CD4-positive, CD25-positive, alpha-beta regulatory T cell (primary cell): ENCODE results near the gene MAP2K5. TPM values are rescaled to one million over a fixed set of nuclear protein-coding genes. Genes with fewer than 3 reads are reported as not detected.

Source experiments
- ATAC-seq, 2 donors: fragments of 150-1000 bp; cut with Tn5 transposase; one replicate each; pipeline ENCODE4 v1.10.0; 2021; ENCODE audit warnings: low read depth in 2 of 2, moderate number of reproducible peaks in 2 of 2, moderate library complexity in 1 of 2
- DNase-seq, 3 donors: peaks; one replicate each; pipeline versions ENCODE4 v3.0.0 to v3.0.0-alpha.2; 2012 to 2022; ENCODE audit warnings: mixed read lengths in 1 of 3
- H3K27ac ChIP-seq: one replicate; pipeline ENCODE4 v1.7.0; 2013; ENCODE audit warnings: mild to moderate bottlenecking, low read length; ENCODE audit not compliant: insufficient read depth, poor library complexity, severe bottlenecking
- H3K27me3 ChIP-seq: one replicate; pipeline ENCODE4 v1.7.0; 2013; ENCODE audit warnings: low read length; ENCODE audit not compliant: control insufficient read depth, insufficient read depth
- H3K36me3 ChIP-seq: one replicate; pipeline ENCODE4 v1.7.0; 2013; ENCODE audit warnings: mild to moderate bottlenecking, low read length, moderate library complexity; ENCODE audit not compliant: control insufficient read depth, insufficient read depth
- H3K4me1 ChIP-seq: 2 replicates; pipeline ENCODE4 v1.7.0; 2013; ENCODE audit warnings: mild to moderate bottlenecking, low read length; ENCODE audit not compliant: insufficient read depth, control insufficient read depth, poor library complexity, severe bottlenecking
- H3K4me3 ChIP-seq: one replicate; pipeline ENCODE4 v1.7.0; 2013; ENCODE audit warnings: low read depth, mild to moderate bottlenecking, low read length, moderate library complexity
- H3K9me3 ChIP-seq, 2 experiments: 1 replicate in 1 of 2; 2 replicates in 1 of 2; pipeline ENCODE4 v1.7.0; 2013; ENCODE audit warnings: low read length in 2 of 2, mild to moderate bottlenecking in 1 of 2, moderate library complexity in 1 of 2; ENCODE audit not compliant: control insufficient read depth in 2 of 2
- H3K27ac Mint-ChIP-seq, 3 donors: one replicate each; pipeline ENCODE4 v1.8.0; 2020 to 2022; ENCODE audit warnings: mild to moderate bottlenecking in 3 of 3, mixed read lengths in 3 of 3, moderate library complexity in 2 of 3
- H3K27me3 Mint-ChIP-seq: one replicate; pipeline ENCODE4 v1.8.0; 2022; ENCODE audit warnings: mild to moderate bottlenecking, mixed read lengths
- H3K36me3 Mint-ChIP-seq: one replicate; pipeline ENCODE4 v1.8.0; 2020; ENCODE audit warnings: mixed read lengths
- H3K4me1 Mint-ChIP-seq, 4 donors: one replicate each; pipeline ENCODE4 v1.8.0; 2020 to 2022; ENCODE audit warnings: mixed read lengths in 4 of 4, mild to moderate bottlenecking in 1 of 4
- H3K4me3 Mint-ChIP-seq, 4 donors: one replicate each; pipeline ENCODE4 v1.8.0; 2020 to 2022; ENCODE audit warnings: mild to moderate bottlenecking in 4 of 4, mixed read lengths in 4 of 4, moderate library complexity in 3 of 4
- H3K9me3 Mint-ChIP-seq, 7 donors: one replicate each; pipeline ENCODE4 v1.8.0; 2020 to 2022; ENCODE audit warnings: mixed read lengths in 7 of 7, mild to moderate bottlenecking in 3 of 7, moderate library complexity in 2 of 7
- polyA plus RNA-seq, 4 donors: library from polyadenylated mRNA; unstranded; fragments of 300-500 nt; fragmentation: Illumina TruSeq; gene quantifications; one replicate each; pipeline ENCODE4 v1.2.3, GENCODE V29; 2021
- total RNA-seq: library from RNA; stranded (reverse); gene quantifications from one replicate; pipeline ENCODE4 v1.2.3, GENCODE V29; 2022

Gene MAP2K5
- total and polyA plus RNA-seq, 5 donors from 2014 or later = 14.5 to 30.8 (median 17.0) TPM

DNA sequence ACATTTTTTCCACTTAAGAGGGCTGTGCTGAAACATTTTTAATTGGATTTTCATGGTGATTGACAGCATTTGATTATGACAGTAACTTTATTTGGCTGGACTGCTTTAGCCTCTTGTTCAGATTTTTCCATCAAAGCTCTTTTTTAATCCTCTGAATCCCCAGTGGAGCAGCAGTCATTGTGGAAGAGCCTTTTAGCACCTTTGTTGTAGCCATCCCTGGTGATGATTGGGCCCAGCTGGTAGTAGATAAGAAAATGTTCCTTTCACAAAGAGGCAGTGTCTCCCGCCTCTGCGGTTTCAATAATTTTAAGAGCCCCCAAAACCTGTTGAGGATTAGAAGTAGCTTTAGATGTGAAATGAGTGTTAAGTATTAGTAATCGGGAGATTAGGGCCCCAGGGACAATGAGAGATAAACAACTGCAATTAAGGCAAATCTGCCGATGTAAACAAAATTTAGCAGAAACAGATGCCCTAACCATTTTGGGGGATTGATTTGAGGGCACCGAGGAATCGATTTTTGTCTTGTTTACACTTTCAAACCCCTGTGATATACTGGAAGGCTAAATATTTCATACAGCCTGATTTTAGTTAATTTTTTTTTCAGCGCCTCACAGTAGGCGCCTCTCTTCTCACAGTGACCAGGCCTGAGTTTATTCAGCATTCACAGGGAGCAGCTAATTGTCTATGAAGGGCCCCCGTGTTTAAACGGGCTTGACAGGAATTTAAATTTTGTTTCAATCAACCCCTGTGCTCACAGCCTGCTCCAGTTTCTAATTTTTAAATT lies 239.6 kb downstream of the MAP2K5 start:
- Mint-ChIP-seq H3K4me3 (no peak overlapping the region), H3K27me3 (no peaks in the 10 kb centered on the region), H3K4me1 (peaks cover 0 to 22% (median 13%) of the 10 kb centered on the region in 4 donors), H3K27ac (no peak overlapping the region), H3K36me3 (peaks cover 41% of the 10 kb centered on the region), H3K9me3 (no peaks in the 10 kb centered on the region)
- ATAC-seq (no peak), DNase-seq (no peak)
- Histone ChIP-seq H3K27ac (no peak overlapping the region), H3K36me3 (no peaks in the 10 kb centered on the region), H3K4me1 (peaks cover 3% of the 10 kb centered on the region), H3K27me3 (no peaks in the 10 kb centered on the region), H3K4me3 (no peak overlapping the region), H3K9me3 (no peaks in the 10 kb centered on the region)

DNA sequence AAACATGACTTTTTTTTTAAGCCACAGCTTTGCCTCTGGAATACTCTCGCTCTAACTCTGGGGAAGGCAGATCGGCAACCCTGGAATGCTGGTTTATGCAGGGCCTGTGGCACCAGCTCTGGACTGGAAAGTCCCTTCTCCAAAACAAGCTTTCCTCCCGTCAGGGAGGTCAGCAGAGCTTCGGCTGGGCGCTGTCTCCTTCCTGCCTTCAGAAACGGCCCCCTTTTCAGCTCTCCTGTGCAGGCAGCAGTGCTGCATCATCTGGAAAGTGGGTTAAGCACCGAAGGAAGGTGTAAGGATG lies 240.1 kb downstream of the MAP2K5 start:
- Histone ChIP-seq H3K27me3 (no peaks in the 10 kb centered on the region), H3K36me3 (no peaks in the 10 kb centered on the region), H3K9me3 (no peaks in the 10 kb centered on the region), H3K4me3 (no peak overlapping the region), H3K27ac (no peak overlapping the region), H3K4me1 (peaks cover 3% of the 10 kb centered on the region)
- Mint-ChIP-seq H3K36me3 (peaks cover 41% of the 10 kb centered on the region), H3K4me3 (no peak overlapping the region), H3K9me3 (no peaks in the 10 kb centered on the region), H3K27ac (no peak overlapping the region), H3K4me1 (peaks cover 3 to 22% (median 13%) of the 10 kb centered on the region in 4 donors), H3K27me3 (no peaks in the 10 kb centered on the region)
- ATAC-seq = no peak
- no peak for DNase-seq

DNA sequence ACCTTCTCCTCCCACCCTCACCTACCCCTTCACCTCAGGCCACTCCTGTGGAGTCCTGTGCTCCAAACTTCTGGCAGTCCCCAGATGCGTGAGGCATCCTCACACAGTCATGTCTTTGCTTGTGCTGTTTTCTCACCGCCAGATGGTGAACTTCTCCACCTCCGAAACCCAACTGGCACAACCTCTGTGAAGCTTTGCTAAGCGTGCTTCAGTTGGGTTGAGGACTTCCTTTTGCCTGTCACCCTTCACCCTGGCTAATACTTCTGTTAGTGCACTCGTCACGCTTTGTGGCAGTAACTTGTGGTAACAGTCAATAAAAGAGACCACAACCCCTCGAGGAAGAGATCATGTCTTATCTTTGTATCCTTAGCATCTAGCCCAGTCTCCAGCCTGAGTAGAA lies 240.8 kb downstream of the MAP2K5 start:
- H3K27ac Mint-ChIP-seq = peak overlapping the region; percentile 57 to 96 (median 74)
- peak in 2 of 3 donors; percentile 47 to 70 for DNase-seq

DNA sequence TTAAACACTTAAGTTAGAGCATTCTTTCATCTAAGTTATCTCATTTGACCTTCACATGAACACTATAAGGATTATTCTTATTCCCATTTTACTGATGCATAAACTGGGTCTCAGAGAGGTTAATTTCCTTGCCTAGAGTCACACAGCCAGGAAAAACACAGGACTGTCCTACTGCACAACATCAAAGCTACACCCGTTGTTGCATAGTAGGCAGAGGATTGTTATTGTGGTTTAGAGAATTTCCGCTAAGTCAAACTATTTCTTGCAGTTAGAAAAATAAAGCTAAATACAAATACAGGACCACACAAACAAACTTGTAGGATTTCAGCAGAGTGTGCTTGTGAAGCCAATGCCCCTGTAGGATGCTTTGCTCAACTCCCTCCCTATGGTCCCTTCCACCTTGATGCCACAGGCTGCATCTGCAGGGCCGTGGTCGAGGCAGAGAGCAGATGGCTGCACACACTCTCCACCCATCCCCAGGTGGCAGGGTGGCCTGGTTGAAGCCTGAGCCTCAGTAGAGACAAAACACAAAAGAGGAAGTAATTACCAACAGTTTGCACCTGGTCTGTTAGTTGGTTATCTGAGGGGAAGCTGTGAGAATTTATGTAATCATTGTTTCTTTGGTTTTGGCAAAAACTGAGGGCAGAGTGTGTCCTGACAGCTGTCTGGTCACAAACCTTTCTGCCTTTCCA lies 241.7 kb downstream of the MAP2K5 start:
- peak in 1 of 3 donors; percentile 40 for DNase-seq
- H3K4me3 Mint-ChIP-seq = no peak overlapping the region
- ATAC-seq = peak; percentile 37 to 44
- H3K36me3 Mint-ChIP-seq = peaks cover 40% of the 10 kb centered on the region
- H3K4me1 ChIP-seq = peaks cover 3% of the 10 kb centered on the region
- H3K4me3 ChIP-seq = peak overlapping the region; percentile 5
- no peaks in the 10 kb centered on the region for H3K27me3 ChIP-seq
- peaks cover 3 to 22% (median 13%) of the 10 kb centered on the region in 4 donors for H3K4me1 Mint-ChIP-seq
- H3K9me3 Mint-ChIP-seq = peaks cover 0 to 1% (median 0%) of the 10 kb centered on the region in 7 donors
- H3K9me3 ChIP-seq = no peaks in the 10 kb centered on the region
- peak overlapping the region in 2 of 3 donors; percentile 55 to 74 for H3K27ac Mint-ChIP-seq
- H3K27me3 Mint-ChIP-seq = no peaks in the 10 kb centered on the region
- H3K27ac ChIP-seq = no peak overlapping the region
- no peaks in the 10 kb centered on the region for H3K36me3 ChIP-seq

More for the DNA sequence above, 240.8 kb downstream of the MAP2K5 start:
- Mint-ChIP-seq H3K27me3 (no peaks in the 10 kb centered on the region), H3K4me1 (peaks cover 3 to 22% (median 13%) of the 10 kb centered on the region in 4 donors), H3K4me3 (peak overlapping the region in 2 of 4 donors; percentile 2 to 55), H3K9me3 (no peaks in the 10 kb centered on the region), H3K36me3 (peaks cover 41% of the 10 kb centered on the region)
- peak; percentile 63 to 68 for ATAC-seq
- Histone ChIP-seq H3K27me3 (no peaks in the 10 kb centered on the region), H3K36me3 (no peaks in the 10 kb centered on the region), H3K4me1 (peaks cover 3% of the 10 kb centered on the region), H3K9me3 (no peaks in the 10 kb centered on the region), H3K27ac (no peak overlapping the region), H3K4me3 (no peak overlapping the region)

DNA sequence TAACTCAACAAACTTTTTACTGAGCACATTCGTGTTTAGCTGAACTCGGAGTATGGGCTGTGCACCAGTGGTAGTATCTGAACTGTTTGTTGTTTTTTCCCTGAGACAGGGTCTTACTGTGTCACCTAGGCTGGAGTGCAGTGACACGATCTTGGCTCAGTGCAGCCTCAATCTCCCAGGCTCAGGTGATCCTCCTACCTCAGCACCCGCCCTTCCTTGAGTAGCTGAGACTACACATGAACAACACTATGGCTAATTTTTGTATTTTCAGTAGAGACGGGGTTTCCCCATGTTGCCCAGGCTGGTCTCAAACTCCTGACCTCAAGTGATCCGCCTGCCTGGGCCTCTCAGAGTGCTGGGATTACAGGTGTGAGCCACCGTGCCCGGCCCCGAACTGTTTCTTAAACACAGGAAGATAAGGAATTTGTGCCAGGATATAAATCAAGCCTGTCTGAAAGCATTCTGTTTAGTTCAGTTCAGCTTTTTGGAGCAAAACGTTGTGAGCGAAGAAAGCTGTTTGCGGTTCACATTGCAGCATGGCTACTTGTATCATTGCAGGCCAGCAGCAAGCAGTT lies 242.4 kb downstream of the MAP2K5 start:
- peaks cover 3 to 22% (median 13%) of the 10 kb centered on the region in 4 donors for H3K4me1 Mint-ChIP-seq
- Histone ChIP-seq H3K27ac (no peak overlapping the region), H3K4me3 (no peak overlapping the region), H3K36me3 (no peaks in the 10 kb centered on the region), H3K27me3 (no peaks in the 10 kb centered on the region), H3K9me3 (no peaks in the 10 kb centered on the region), H3K4me1 (peaks cover 3% of the 10 kb centered on the region)
- H3K27ac Mint-ChIP-seq = peak overlapping the region; percentile 43 to 74 (median 59)
- H3K36me3 Mint-ChIP-seq = peaks cover 40% of the 10 kb centered on the region
- H3K9me3 Mint-ChIP-seq = peaks cover 0 to 1% (median 0%) of the 10 kb centered on the region in 7 donors
- H3K4me3 Mint-ChIP-seq = no peak overlapping the region
- DNase-seq = no peak
- no peaks in the 10 kb centered on the region for H3K27me3 Mint-ChIP-seq
- no peak for ATAC-seq

DNA sequence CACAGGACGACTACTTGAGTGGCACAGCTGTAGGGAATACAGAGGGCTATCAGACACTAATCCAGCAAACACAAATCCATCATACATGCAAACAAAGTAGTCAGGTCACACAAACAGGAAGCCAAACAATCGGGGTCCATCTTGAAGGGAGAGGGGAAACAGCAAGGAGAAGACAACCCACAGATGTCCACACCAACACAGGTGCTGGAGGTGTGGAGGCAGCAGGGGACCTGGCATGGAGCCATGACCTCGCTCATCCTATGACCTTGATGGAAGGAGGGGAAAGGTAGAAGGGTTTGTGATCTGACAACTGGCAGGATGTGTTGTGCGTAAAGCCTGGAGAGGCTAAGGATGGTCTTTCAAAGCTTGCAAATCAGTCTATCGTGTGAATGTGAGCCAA lies 242.9 kb downstream of the MAP2K5 start:
- H3K4me1 ChIP-seq = peaks cover 3% of the 10 kb centered on the region
- peaks cover 41% of the 10 kb centered on the region for H3K36me3 Mint-ChIP-seq
- DNase-seq (no peak), ATAC-seq (no peak)
- H3K36me3 ChIP-seq = no peaks in the 10 kb centered on the region
- peaks cover 3 to 22% (median 13%) of the 10 kb centered on the region in 4 donors for H3K4me1 Mint-ChIP-seq
- H3K27ac Mint-ChIP-seq = no peak overlapping the region
- no peaks in the 10 kb centered on the region for H3K27me3 Mint-ChIP-seq
- H3K27ac ChIP-seq = no peak overlapping the region
- H3K9me3 Mint-ChIP-seq = peaks cover 0 to 1% (median 0%) of the 10 kb centered on the region in 7 donors
- H3K4me3 ChIP-seq = no peak overlapping the region
- no peaks in the 10 kb centered on the region for H3K9me3 ChIP-seq
- no peak overlapping the region for H3K4me3 Mint-ChIP-seq
- H3K27me3 ChIP-seq = no peaks in the 10 kb centered on the region

DNA sequence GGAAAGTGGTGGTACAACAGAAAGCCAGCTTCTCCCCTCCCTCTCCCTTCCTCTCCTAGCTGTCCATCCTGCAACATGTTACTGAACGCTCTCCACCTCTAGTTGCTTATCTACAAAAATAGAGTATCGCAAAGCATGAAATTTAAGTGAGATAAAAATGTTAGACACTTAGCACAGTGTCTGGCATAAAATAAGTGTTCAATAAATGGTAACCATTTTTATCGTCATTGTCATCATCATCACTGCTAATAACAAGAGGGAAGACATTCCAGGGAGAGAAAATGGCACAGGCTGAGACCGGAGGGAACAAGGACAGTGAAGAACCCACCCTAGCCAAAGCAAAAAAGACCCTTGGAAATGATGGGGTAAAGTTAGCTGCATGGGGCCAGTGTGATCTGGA lies 244.1 kb downstream of the MAP2K5 start:
- no peak overlapping the region for H3K4me3 ChIP-seq
- Mint-ChIP-seq H3K36me3 (peaks cover 43% of the 10 kb centered on the region), H3K9me3 (peaks cover 0 to 1% (median 0%) of the 10 kb centered on the region in 7 donors), H3K4me1 (peaks cover 3 to 22% (median 13%) of the 10 kb centered on the region in 4 donors), H3K27ac (peak overlapping the region in 1 of 3 donors; percentile 80), H3K27me3 (no peaks in the 10 kb centered on the region), H3K4me3 (no peak overlapping the region)
- ATAC-seq (no peak), DNase-seq (no peak)
- no peaks in the 10 kb centered on the region for H3K9me3 ChIP-seq
- H3K4me1 ChIP-seq = peaks cover 3% of the 10 kb centered on the region
- H3K36me3 ChIP-seq = no peaks in the 10 kb centered on the region
- H3K27me3 ChIP-seq = no peaks in the 10 kb centered on the region
- no peak overlapping the region for H3K27ac ChIP-seq
